HepG2 (cell line): Measurements from ENCODE around the gene LYRM4. TPM values are rescaled to one million over a fixed set of nuclear protein-coding genes. Genes with fewer than 3 reads are reported as not detected.

Experiments used
- ATAC-seq: fragments of 200-7000 bp; cut with Tn5 transposase; 3 replicates; pipeline ENCODE4 v1.9.1; 2020; ENCODE audit warnings: mild to moderate bottlenecking, moderate library complexity
- BruUV-seq: library from RNA; stranded (reverse); fragments of 400-500 nt; replicated peaks from 2 replicates; lab custom pipeline; 2021; lab: Mats Ljungman, UMichigan
- CTCF ChIA-PET: fragments of 300-600 bp; formaldehyde crosslinking; extraction: SDS; loops from one replicate; lab custom pipeline; 2021; ENCODE audit warnings: low total read pairs, inconsistent platforms, low intra/inter-chr PET ratio; lab: Yijun Ruan, JAX
- POLR2A ChIA-PET: fragments of 350-600 bp; sonication (Branson Sonifier 250); formaldehyde crosslinking; loops from one replicate; lab custom pipeline; 2020; ENCODE audit warnings: antibody characterized with exemption, inconsistent platforms; lab: Yijun Ruan, JAX
- DNase-seq: peaks from one replicate; pipeline ENCODE4 v3.0.0-alpha.2; 2015; ENCODE audit warnings: low spot score
- FAIRE-seq: peaks from 3 replicates; lab custom pipeline; 2011; peaks lifted over from hg19 to GRCh38; lab: Jason Lieb, UNC
- H2AFZ ChIP-seq: one replicate; pipeline ENCODE4 v1.6.1; 2011; ENCODE audit warnings: low read length, inconsistent platforms
- H3K27ac ChIP-seq: fragments of 300-600 bp; 3 replicates; pipeline ENCODE4 v1.8.0; 2011; ENCODE audit warnings: mixed run types, mild to moderate bottlenecking, mixed read lengths, low read length, inconsistent platforms; ENCODE audit not compliant: insufficient read depth; ENCODE audit errors: extremely low read length
- H3K27me3 ChIP-seq, 2 experiments: fragments of 200-600 bp in 1 of 2; 2 replicates in 1 of 2; 3 replicates in 1 of 2; pipeline versions ENCODE4 v1.6.0 to v1.8.0; 2011; ENCODE audit warnings: low read length in 2 of 2, mild to moderate bottlenecking in 2 of 2, moderate library complexity in 2 of 2, inconsistent platforms in 1 of 2; ENCODE audit not compliant: insufficient read depth in 2 of 2, control insufficient read depth in 1 of 2
- H3K36me3 ChIP-seq, 2 experiments: fragments of 200-600 bp in 1 of 2; replicated peaks in 1 of 2; 2 replicates in 1 of 2; 3 replicates in 1 of 2; pipeline versions ENCODE4 v1.5.1 to v1.8.0; 2011; ENCODE audit warnings: low read length in 2 of 2, inconsistent platforms in 1 of 2; ENCODE audit not compliant: insufficient read depth in 2 of 2, control insufficient read depth in 1 of 2
- H3K4me1 ChIP-seq: 2 replicates; pipeline ENCODE4 v1.5.1; 2012; ENCODE audit warnings: low read length, inconsistent platforms; ENCODE audit not compliant: insufficient read depth
- H3K4me2 ChIP-seq: 2 replicates; pipeline ENCODE4 v1.6.0; 2011; ENCODE audit warnings: low read depth, low read length, inconsistent platforms
- H3K4me3 ChIP-seq, 3 experiments: fragments of 200-600 bp in 1 of 3; sonication (generic), shearing (Covaris generic) in 1 of 3; replicated peaks in 1 of 3; 2 replicates each; pipeline ENCODE4 v1.5.1; 2011 to 2016; ENCODE audit warnings: low read length in 3 of 3, inconsistent platforms in 2 of 3, low read depth in 2 of 3, mild to moderate bottlenecking in 2 of 3, control low read depth in 1 of 3, mixed read lengths in 1 of 3; ENCODE audit not compliant: insufficient read depth in 1 of 3
- H3K79me2 ChIP-seq: one replicate; pipeline ENCODE4 v1.6.1; 2011; ENCODE audit warnings: low read length, inconsistent platforms; ENCODE audit not compliant: insufficient read depth
- H3K9ac ChIP-seq: 2 replicates; pipeline ENCODE4 v1.6.0; 2011; ENCODE audit warnings: mild to moderate bottlenecking, low read depth, low read length, inconsistent platforms; ENCODE audit not compliant: insufficient read depth
- H3K9me3 ChIP-seq: 2 replicates; pipeline ENCODE4 v1.5.1; 2012; ENCODE audit warnings: mild to moderate bottlenecking, low read length
- H4K20me1 ChIP-seq: 2 replicates; pipeline ENCODE4 v1.6.0; 2011; ENCODE audit warnings: inconsistent platforms, mild to moderate bottlenecking, low read length, moderate library complexity; ENCODE audit not compliant: insufficient read depth
- ARNTL ChIP-seq: sonication (generic); formaldehyde crosslinking; IDR thresholded peaks from 2 replicates; pipeline ENCODE4 v1.4.0; 2020; ENCODE audit warnings: mild to moderate bottlenecking, missing genetic modification reagents
- BCLAF1 ChIP-seq: fragments of 450-650 bp; IDR thresholded peaks from 2 replicates; pipeline ENCODE4 v1.6.1; 2017; ENCODE audit warnings: mild to moderate bottlenecking
- DMAP1 ChIP-seq: IDR thresholded peaks from 2 replicates; pipeline ENCODE4 v1.6.1; 2016
- FOXK2 ChIP-seq: fragments of 450-650 bp; IDR thresholded peaks from 2 replicates; pipeline ENCODE4 v1.6.1; 2016
- GTF3A ChIP-seq: sonication (generic); formaldehyde crosslinking; conservative IDR thresholded peaks from 2 replicates; pipeline ENCODE4 v1.4.0; 2020; ENCODE audit warnings: mild to moderate bottlenecking, missing genetic modification reagents
- MED13 ChIP-seq: sonication (generic); formaldehyde crosslinking; IDR thresholded peaks from 2 replicates; pipeline ENCODE4 v1.5.0; 2020; ENCODE audit warnings: missing genetic modification reagents
- PBX3 ChIP-seq: sonication (generic); formaldehyde crosslinking; IDR thresholded peaks from 2 replicates; pipeline ENCODE4 v1.8.1; 2023; ENCODE audit warnings: missing genetic modification reagents, inconsistent platforms, borderline replicate concordance
- PPARG ChIP-seq: conservative IDR thresholded peaks from 2 replicates; pipeline ENCODE4 v1.6.1; 2016; ENCODE audit warnings: missing biosample characterization, missing genetic modification reagents
- RCOR2 ChIP-seq: IDR thresholded peaks from 2 replicates; pipeline ENCODE4 v1.6.1; 2016; ENCODE audit warnings: missing biosample characterization, missing genetic modification reagents
- RFX5 ChIP-seq: IDR thresholded peaks from 2 replicates; pipeline ENCODE4 v1.6.1; 2011; ENCODE audit warnings: low read depth, low read length, improper control_type of control experiment
- ZEB1 ChIP-seq: IDR thresholded peaks from 2 replicates; pipeline ENCODE4 v1.6.1; 2012; ENCODE audit warnings: mild to moderate bottlenecking, low read depth, inconsistent platforms; ENCODE audit not compliant: insufficient replicate concordance
- ZNF333 ChIP-seq: sonication (generic); formaldehyde crosslinking; IDR thresholded peaks from 2 replicates; pipeline ENCODE4 v1.4.0; 2020; ENCODE audit warnings: mild to moderate bottlenecking, missing genetic modification reagents, borderline replicate concordance
- ZNF614 ChIP-seq: IDR thresholded peaks from 2 replicates; pipeline ENCODE4 v1.6.1; 2018; ENCODE audit warnings: missing biosample characterization, missing genetic modification reagents, inconsistent platforms, borderline replicate concordance
- WGBS: methylation state at CpG from one replicate; pipeline ENCODE4 v1.1.6; 2017; ENCODE audit warnings: low lambda C conversion rate; 5-methylcytosine and 5-hydroxymethylcytosine counted together
- in situ Hi-C: cut with HindIII; loops from 2 replicates; pipeline ENCODE4 v1.10.0; 2017; ENCODE audit warnings: low pct_unique_long_range_greater_than_20kb; ENCODE audit not compliant: extremely low pct_ligation_motif_present
- intact Hi-C: fragments of 100-400 bp; cut with micrococcal nuclease; formaldehyde crosslinking; loops from one replicate; pipeline ENCODE4 v1.10.0; 2022; ENCODE audit not compliant: unreplicated experiment
- polyA plus RNA-seq, 8 experiments: library from polyadenylated mRNA; depleted of rRNA in 3 of 8; stranded (reverse) in 7 of 8; unstranded in 1 of 8; fragments of >200 nt; fragmentation: Illumina TruSeq in 4 of 8; extraction: Trizol in 4 of 8; gene quantifications; 2 replicates each; pipeline versions ENCODE4 v1.2.1 to v1.2.3, GENCODE V29; 2011 to 2016; ENCODE audit warnings: low read depth in 4 of 8, missing spikeins in 1 of 8, mixed read lengths in 1 of 8; ENCODE audit not compliant: insufficient read depth in 1 of 8
- total RNA-seq, 5 experiments: library from RNA; depleted of rRNA; stranded (reverse); fragments of >200 nt; fragmentation: Illumina TruSeq; extraction: Trizol; gene quantifications; 2 replicates each; pipeline ENCODE4 v1.2.3, GENCODE V29; 2016; ENCODE audit warnings: low read depth in 1 of 5
- TF ChIP-seq, protein P1 (sequence below): sonication (generic); formaldehyde crosslinking; IDR thresholded peaks from 2 replicates; pipeline ENCODE4 v1.9.0; 2021; ENCODE audit warnings: missing genetic modification reagents, mild to moderate bottlenecking, borderline replicate concordance

Gene LYRM4
- total and polyA plus RNA-seq, 2 of the 13 experiments (the other 11 are each of a cell fraction or from before 2014, with no cell fraction given), result 64.6 to 67.5 TPM

DNA sequence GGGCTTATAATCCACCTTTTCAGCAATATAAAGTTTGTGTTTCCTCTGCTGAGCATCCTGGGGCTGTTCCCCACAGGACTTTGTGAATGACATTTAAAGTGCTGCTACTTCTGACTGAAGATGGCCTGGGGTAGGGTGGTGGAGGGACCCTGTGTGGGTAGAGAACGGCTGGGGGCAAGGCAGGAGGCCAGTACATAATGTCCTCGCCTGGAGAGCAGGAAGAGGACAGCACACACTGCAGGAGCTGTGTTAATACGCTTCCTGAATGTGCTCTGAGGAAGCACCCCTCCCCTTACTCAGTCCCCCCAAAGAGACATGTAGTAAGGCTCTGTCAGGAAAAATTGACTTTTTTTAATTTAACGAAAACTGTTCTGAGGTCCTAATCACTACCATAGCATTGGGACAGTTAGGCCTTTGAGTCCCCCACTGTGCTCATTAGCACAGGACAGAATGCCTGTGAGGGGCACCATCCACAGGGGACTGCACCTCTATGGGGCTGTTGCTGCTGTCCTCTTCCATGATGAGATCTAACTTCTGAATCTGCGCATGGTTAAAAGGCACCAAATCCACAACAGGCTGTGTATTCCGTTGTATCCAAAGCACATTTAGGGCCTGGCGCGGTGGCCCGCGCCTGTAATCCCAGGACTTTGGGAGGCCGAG, 68.5 kb downstream of the LYRM4 start:
- FAIRE-seq (no peak), DNase-seq (no peak), ATAC-seq (no peak)
- intact Hi-C loops (no loop called here), in situ Hi-C loops (no loop called here)
- no peak overlapping the region for H3K4me3 ChIP-seq
- TF ChIP-seq BCLAF1, result no peak
- H3K4me1 ChIP-seq, result peaks cover 14% of the 10 kb centered on the region
- no TSS peak for BruUV-seq
- no peak overlapping the region for H3K27ac ChIP-seq
- H4K20me1 ChIP-seq, result no peaks in the 10 kb centered on the region
- no peaks in the 10 kb centered on the region for H3K79me2 ChIP-seq
- H3K9ac ChIP-seq, result no peak overlapping the region
- no peak overlapping the region for H3K4me2 ChIP-seq
- CTCF ChIA-PET, result no interaction called here
- no peaks in the 10 kb centered on the region for H3K9me3 ChIP-seq
- H3K36me3 ChIP-seq, result peaks cover 6 to 19% of the 10 kb centered on the region in 2 experiments; a peak in 4 of 5 replicates
- POLR2A ChIA-PET, result no interaction called here
- H3K27me3 ChIP-seq, result no peaks in the 10 kb centered on the region
- 97% methylated on average over 11 of the region's 11 CpGs for WGBS
- no peak overlapping the region for H2AFZ ChIP-seq

- in situ Hi-C loops, result no loop called here
- FAIRE-seq, result no peak
- TF ChIP-seq RCOR2 (no peak), PBX3 (CRISPR knock-in tag) (no peak), PPARG (CRISPR knock-in tag) (no peak), FOXK2 (no peak), MED13 (CRISPR knock-in tag) (no peak), GTF3A (CRISPR knock-in tag) (no peak), DMAP1 (CRISPR knock-in tag) (no peak), ZNF333 (CRISPR knock-in tag) (no peak), ZEB1 (no peak), ARNTL (CRISPR knock-in tag) (no peak), ZNF614 (no peak), RFX5 (no peak)
- TF ChIP-seq, protein P1, sequence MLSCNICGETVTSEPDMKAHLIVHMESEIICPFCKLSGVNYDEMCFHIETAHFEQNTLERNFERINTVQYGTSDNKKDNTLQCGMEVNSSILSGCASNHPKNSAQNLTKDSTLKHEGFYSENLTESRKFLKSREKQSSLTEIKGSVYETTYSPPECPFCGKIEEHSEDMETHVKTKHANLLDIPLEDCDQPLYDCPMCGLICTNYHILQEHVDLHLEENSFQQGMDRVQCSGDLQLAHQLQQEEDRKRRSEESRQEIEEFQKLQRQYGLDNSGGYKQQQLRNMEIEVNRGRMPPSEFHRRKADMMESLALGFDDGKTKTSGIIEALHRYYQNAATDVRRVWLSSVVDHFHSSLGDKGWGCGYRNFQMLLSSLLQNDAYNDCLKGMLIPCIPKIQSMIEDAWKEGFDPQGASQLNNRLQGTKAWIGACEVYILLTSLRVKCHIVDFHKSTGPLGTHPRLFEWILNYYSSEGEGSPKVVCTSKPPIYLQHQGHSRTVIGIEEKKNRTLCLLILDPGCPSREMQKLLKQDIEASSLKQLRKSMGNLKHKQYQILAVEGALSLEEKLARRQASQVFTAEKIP (CRISPR knock-in tag), result no peak
These were observed 69.0 kb downstream of the LYRM4 start for GRCh38 chr6:5191722-5192121.

More at GRCh38 chr6:5191722-5192121, 69.0 kb downstream of the LYRM4 start:
- intact Hi-C loops, result no loop called here
- Histone ChIP-seq H3K79me2 (no peaks in the 10 kb centered on the region), H3K9ac (no peak overlapping the region), H3K4me1 (peaks cover 14% of the 10 kb centered on the region), H3K9me3 (no peaks in the 10 kb centered on the region), H3K27me3 (no peaks in the 10 kb centered on the region), H3K27ac (no peak overlapping the region), H3K4me2 (no peak overlapping the region), H3K36me3 (peaks cover 6 to 20% of the 10 kb centered on the region in 2 experiments; a peak in 4 of 5 replicates), H2AFZ (no peak overlapping the region), H4K20me1 (no peaks in the 10 kb centered on the region), H3K4me3 (no peak overlapping the region)
- WGBS, result 98% methylated on average over 3 of the region's 3 CpGs
- DNase-seq (no peak), ATAC-seq (no peak)
- POLR2A ChIA-PET, result no interaction called here
- CTCF ChIA-PET, result no interaction called here
- BruUV-seq, result no TSS peak
